Measurements from ENCODE around the gene REM2.

The REM2 gene

DNA sequence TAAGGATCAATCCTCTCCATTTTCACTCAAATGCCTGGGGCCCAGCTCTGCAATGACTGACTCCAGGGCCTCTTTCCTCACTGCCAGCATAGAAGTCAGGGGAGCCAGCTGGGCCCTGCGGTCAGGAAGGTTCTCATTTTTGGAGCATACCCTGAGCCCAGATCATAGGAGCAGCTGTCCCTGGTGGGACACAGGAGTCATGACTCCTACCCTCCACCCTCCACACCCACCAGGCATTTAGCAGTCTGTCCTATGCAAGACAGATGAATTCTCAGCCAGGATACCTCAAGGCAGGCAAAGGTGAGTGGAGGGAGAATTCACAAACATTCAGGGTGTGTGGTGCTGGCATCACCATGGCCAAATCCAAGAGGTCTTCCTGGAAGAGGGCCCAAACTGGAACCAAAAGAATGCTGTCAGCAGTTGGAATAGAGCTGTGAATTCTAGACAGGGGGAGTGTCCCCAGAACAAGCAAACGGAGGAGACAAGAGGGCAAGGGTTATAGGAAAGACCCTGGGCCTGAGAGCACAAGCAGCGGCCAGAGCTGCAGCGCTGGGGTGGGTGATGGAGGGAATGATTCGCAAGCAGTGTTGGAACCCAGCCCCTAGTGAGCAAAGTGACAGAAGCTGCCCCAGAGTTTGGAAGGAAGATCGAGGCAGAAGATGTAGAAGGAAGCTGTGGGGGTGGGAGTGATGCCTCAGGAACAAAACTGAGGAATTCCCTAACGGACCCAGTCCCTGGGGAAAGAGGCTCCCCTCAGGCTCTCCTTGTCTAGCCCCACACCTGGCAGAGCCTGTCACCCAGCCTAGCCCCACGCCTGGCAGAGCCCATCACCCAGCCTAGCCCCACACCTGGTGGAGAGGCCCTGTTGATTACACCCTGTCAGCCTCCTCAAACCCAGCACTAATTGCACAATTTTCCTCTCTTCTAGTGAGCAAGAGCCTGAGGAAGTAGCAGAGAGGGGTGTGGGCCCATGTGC lies 4.5 kb upstream of the REM2 start:
- no peaks in the 10 kb centered on the region for H4K20me1 ChIP-seq (ENCODE audit: insufficient read depth, low read length, poor library complexity, severe bottlenecking)
- no peak overlapping the region for H3K4me2 ChIP-seq (ENCODE audit: low read depth, low read length, poor library complexity, severe bottlenecking)
- H3K4me1 ChIP-seq (ENCODE audit: insufficient read depth, low read length, poor library complexity, severe bottlenecking) = no peaks in the 10 kb centered on the region
- H3K36me3 ChIP-seq (ENCODE audit: insufficient read depth, low read length) = peaks cover 14% of the 10 kb centered on the region; the same call in 1 of the 2 replicates
- no peak overlapping the region for H3K9ac ChIP-seq (ENCODE audit: low read depth, low read length, poor library complexity, severe bottlenecking)
- H2AFZ ChIP-seq (ENCODE audit: low read length) = no peak overlapping the region
- no peaks in the 10 kb centered on the region for H3K79me2 ChIP-seq (ENCODE audit: insufficient read depth, low read length)
- H3K4me3 ChIP-seq (ENCODE audit: low read length, poor library complexity, severe bottlenecking) = no peak overlapping the region
- no peaks in the 10 kb centered on the region for H3F3A ChIP-seq (ENCODE audit: low read depth)
- TF ChIP-seq EZH2phosphoT487 (IDR thresholded peaks at IDR 0.05; ENCODE audit: borderline replicate concordance) (no peak), CTCF (conservative IDR thresholded peaks at IDR 0.05; ENCODE audit: low read length) (no peak)
- no peaks in the 10 kb centered on the region for H3K27me3 ChIP-seq (ENCODE audit: insufficient read depth, low read length, poor library complexity, severe bottlenecking)
- no peaks in the 10 kb centered on the region for H3K9me2 ChIP-seq (replicated peaks; ENCODE audit: low read depth, low read length)
- no peaks in the 10 kb centered on the region for H3K9me3 ChIP-seq (ENCODE audit: insufficient read depth, low read depth, low read length)

- Histone ChIP-seq H3K36me3 (ENCODE audit: insufficient read depth, low read length) (0 out of 2 replicates have a peak, but pooled peaks cover 6% of the 10 kb centered on the region), H3K4me1 (ENCODE audit: insufficient read depth, low read length, poor library complexity, severe bottlenecking) (no peaks in the 10 kb centered on the region), H3K4me2 (ENCODE audit: low read depth, low read length, poor library complexity, severe bottlenecking) (no peak overlapping the region), H3K9me2 (replicated peaks; ENCODE audit: low read depth, low read length) (no peaks in the 10 kb centered on the region), H2AFZ (ENCODE audit: low read length) (no peak overlapping the region), H3K4me3 (ENCODE audit: low read length, poor library complexity, severe bottlenecking) (no peak overlapping the region), H3F3A (ENCODE audit: low read depth) (no peaks in the 10 kb centered on the region), H3K79me2 (ENCODE audit: insufficient read depth, low read length) (no peaks in the 10 kb centered on the region), H3K9ac (ENCODE audit: low read depth, low read length, poor library complexity, severe bottlenecking) (no peak overlapping the region), H4K20me1 (ENCODE audit: insufficient read depth, low read length, poor library complexity, severe bottlenecking) (no peaks in the 10 kb centered on the region), H3K27me3 (ENCODE audit: insufficient read depth, low read length, poor library complexity, severe bottlenecking) (no peaks in the 10 kb centered on the region), H3K9me3 (ENCODE audit: insufficient read depth, low read depth, low read length) (no peaks in the 10 kb centered on the region)
- TF ChIP-seq CTCF (conservative IDR thresholded peaks at IDR 0.05; ENCODE audit: low read length) = no peak
- TF ChIP-seq EZH2phosphoT487 (IDR thresholded peaks at IDR 0.05; ENCODE audit: borderline replicate concordance) = no peak
Observed at GRCh38 chr14:22882064-22882463, 958 bp upstream of the REM2 start.

- Histone ChIP-seq H3K9me3 (ENCODE audit: insufficient read depth, low read depth, low read length) (no peaks in the 10 kb centered on the region), H3K27me3 (ENCODE audit: insufficient read depth, low read length, poor library complexity, severe bottlenecking) (no peaks in the 10 kb centered on the region), H3K4me2 (ENCODE audit: low read depth, low read length, poor library complexity, severe bottlenecking) (no peak overlapping the region), H3K9ac (ENCODE audit: low read depth, low read length, poor library complexity, severe bottlenecking) (no peak overlapping the region), H3K4me1 (ENCODE audit: insufficient read depth, low read length, poor library complexity, severe bottlenecking) (no peaks in the 10 kb centered on the region), H3F3A (ENCODE audit: low read depth) (no peaks in the 10 kb centered on the region), H3K79me2 (ENCODE audit: insufficient read depth, low read length) (no peaks in the 10 kb centered on the region), H3K9me2 (replicated peaks; ENCODE audit: low read depth, low read length) (no peaks in the 10 kb centered on the region), H3K36me3 (ENCODE audit: insufficient read depth, low read length) (0 out of 2 replicates have a peak, but pooled peaks cover under 1% of the 10 kb centered on the region), H2AFZ (ENCODE audit: low read length) (no peak overlapping the region), H4K20me1 (ENCODE audit: insufficient read depth, low read length, poor library complexity, severe bottlenecking) (no peaks in the 10 kb centered on the region), H3K4me3 (ENCODE audit: low read length, poor library complexity, severe bottlenecking) (no peak overlapping the region)
- TF ChIP-seq CTCF (conservative IDR thresholded peaks at IDR 0.05; ENCODE audit: low read length) (no peak), EZH2phosphoT487 (IDR thresholded peaks at IDR 0.05; ENCODE audit: borderline replicate concordance) (no peak)
Observed at GRCh38 chr14:22882529-22883172, 371 bp upstream of the REM2 start.

Measured in Loucy (cell line).